NCI-H345 (cell line): Measurements from ENCODE around the gene ATP12A.
A peak's percentile ranks its signal among the peaks of the same experiment; 100 is the strongest.
"Not testable (repeated sequence)": the region's sequence is repeated elsewhere in the genome, so short reads cannot be mapped to it uniquely, and the experiment has no call there.

Source experiments
- DNase-seq: peaks from one replicate; lab custom pipeline; 2025; lab: John Stamatoyannopoulos, UW

The ATP12A gene

GRCh38 chr13:24730873-24731567, 50.8 kb downstream of the ATP12A start:
- DNase-seq = not testable (repeated sequence)

GRCh38 chr13:24734950-24735349, 54.7 kb downstream of the ATP12A start:
- DNase-seq = no peak

- no peak for DNase-seq
Measured at GRCh38 chr13:24737042-24737441, 56.8 kb downstream of the ATP12A start.

- DNase-seq = no peak
Measured at GRCh38 chr13:24738366-24738847, 58.2 kb downstream of the ATP12A start.

GRCh38 chr13:24740014-24740890, 60.0 kb downstream of the ATP12A start:
- no peak for DNase-seq

- DNase-seq = no peak
Measured at GRCh38 chr13:24741016-24741662, 60.9 kb downstream of the ATP12A start.

- DNase-seq = no peak
Measured at GRCh38 chr13:24741791-24742190, 61.6 kb downstream of the ATP12A start.

- no peak for DNase-seq
Measured at GRCh38 chr13:24742294-24742693, 62.1 kb downstream of the ATP12A start.

- DNase-seq = no peak
Measured at GRCh38 chr13:24742977-24743376, 62.8 kb downstream of the ATP12A start.

GRCh38 chr13:24744247-24744646, 64.0 kb downstream of the ATP12A start:
- no peak for DNase-seq

- no peak for DNase-seq
Measured at GRCh38 chr13:24745516-24745860, 65.3 kb downstream of the ATP12A start.

GRCh38 chr13:24745861-24746617, 65.8 kb downstream of the ATP12A start:
- no peak for DNase-seq

GRCh38 chr13:24746618-24747247, 66.5 kb downstream of the ATP12A start:
- no peak for DNase-seq

- peak; percentile 39 for DNase-seq
Measured at GRCh38 chr13:24747248-24748060, 67.2 kb downstream of the ATP12A start.

- DNase-seq = no peak
Measured at GRCh38 chr13:24748061-24748400, 67.8 kb downstream of the ATP12A start.

- no peak for DNase-seq
Measured at GRCh38 chr13:24759197-24759596, 79.0 kb downstream of the ATP12A start.
